ENCODE data around the gene SCUBE2.

SCUBE2 gene

DNA sequence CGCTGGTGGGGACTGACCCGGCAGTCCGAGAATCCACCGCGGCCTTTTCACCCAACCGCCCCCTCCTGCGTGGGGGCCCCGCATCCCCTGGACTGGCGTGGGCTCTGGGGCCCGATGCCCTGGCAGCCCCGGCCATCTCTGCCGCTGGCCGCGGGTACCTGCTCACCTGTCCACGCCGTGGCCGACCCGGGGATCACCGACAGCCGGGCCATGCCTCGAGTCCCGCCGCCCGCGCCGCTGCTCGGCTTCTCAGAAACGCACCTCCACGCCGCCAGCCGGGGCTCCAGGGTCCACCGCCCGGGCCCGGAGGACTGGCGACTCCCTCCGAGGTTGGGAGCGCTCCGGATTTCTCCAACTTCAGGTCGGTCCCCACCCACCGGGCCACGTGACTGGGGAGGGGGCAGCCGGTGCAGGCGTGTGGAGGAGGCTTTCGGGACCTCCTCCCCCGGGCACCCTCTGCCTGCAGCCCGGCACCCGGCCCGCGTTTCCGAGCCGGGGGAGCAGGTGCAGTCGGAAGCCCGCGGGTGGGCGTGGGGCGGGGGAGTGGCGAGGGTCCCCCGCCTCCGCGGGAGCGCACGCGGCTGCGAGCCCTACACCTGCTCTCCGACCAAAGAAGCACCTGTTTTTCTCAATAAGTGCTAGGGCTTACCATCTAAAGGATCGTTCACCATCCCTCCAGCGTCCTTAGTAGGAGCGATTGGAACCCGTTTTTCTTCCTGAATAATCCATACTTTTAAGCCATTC, 87.0 kb downstream of the SCUBE2 start:
- no peak for TF ChIP-seq GATA2 (IDR thresholded peaks at IDR 0.05; ENCODE audit: low read depth, low read length)
- no peak for TF ChIP-seq GATA3 (IDR thresholded peaks at IDR 0.05; ENCODE audit: low read depth, low read length)

DNA sequence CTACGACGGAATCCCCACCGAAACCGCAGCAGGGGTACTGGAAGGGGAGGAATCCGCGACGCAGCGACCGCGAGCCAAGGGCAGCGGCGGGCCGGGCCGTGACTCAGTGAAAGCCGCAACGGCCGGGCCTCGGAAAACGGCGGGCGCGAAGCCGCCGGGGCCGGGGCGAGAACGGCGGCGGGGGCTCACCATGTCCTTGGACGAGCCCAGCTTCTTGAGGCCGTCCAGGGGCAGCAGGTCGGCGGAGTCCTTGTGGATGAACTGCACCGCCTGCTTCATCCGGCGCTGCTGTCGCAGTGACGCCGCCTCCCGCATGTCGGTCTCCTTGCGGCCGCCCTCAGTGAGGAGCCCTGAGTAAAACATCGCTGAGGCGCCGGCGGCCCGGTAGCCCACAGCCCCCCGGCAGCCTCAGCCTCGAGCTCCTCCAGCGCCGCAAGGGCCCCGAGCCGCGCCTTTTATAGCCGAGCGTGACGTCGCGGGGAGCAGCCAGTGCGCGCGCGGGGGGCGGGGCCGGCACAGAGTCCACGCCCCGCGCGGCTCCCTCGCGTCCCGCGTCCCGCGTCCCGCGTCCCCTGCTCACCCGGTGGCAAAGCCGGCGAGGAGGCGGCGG, 87.7 kb downstream of the SCUBE2 start, which contains the start of gene NRIP3:
NRIP3 (minus strand) TSS at position 429 of the 610 bp plus-strand sequence; CDS start at position 363, 66 bp downstream.
- TF ChIP-seq GATA3 (IDR thresholded peaks at IDR 0.05; ENCODE audit: low read depth, low read length) (no peak), GATA2 (IDR thresholded peaks at IDR 0.05; ENCODE audit: low read depth, low read length) (no peak)

GRCh38 chr11:9002920-9003572, 88.4 kb downstream of the SCUBE2 start:
- TF ChIP-seq GATA2 (IDR thresholded peaks at IDR 0.05; ENCODE audit: low read depth, low read length) (no peak), GATA3 (IDR thresholded peaks at IDR 0.05; ENCODE audit: low read depth, low read length) (no peak)

DNA sequence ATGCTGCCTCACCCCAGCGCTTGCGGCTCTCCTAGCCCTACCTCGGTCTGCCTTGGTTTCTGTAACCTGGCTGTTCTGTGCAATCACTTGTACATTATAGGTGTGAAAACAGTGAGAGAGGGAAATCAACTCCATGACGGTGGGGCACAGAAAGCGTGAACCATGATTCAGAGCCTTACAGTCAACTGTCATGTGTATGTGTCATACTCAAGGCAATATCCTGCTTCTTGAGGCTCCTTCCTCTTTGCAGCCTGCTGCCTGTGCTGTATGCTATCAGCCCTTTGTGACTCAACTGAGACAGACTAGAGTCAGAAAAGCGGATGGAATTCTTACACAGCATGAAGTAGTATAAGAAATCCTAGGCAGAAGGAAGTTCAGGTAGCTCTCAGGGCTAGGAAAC, 89.7 kb downstream of the SCUBE2 start:
- TF ChIP-seq GATA2 (IDR thresholded peaks at IDR 0.05; ENCODE audit: low read depth, low read length) = no peak
- TF ChIP-seq GATA3 (IDR thresholded peaks at IDR 0.05; ENCODE audit: low read depth, low read length) = no peak

DNA sequence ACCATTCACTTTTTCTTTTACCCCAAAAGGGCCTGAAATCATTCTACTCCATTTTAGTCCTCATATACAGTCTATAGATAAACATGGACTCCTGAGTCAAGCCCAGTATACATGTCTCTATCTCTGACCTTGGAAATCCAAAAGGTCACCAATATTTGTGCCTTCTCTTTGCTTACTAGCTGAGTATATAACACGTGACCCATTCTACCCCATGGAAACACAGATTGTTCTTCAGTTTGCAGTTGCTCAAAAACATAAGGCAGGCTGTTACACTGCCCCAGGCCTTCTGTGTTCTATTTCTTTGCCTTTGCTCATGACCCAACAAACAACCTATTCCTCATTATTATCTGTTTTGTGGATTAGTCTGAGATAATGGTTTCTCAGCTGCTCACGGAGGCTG, 93.4 kb downstream of the SCUBE2 start:
- TF ChIP-seq GATA2 (IDR thresholded peaks at IDR 0.05; ENCODE audit: low read depth, low read length) = no peak
- no peak for TF ChIP-seq GATA3 (IDR thresholded peaks at IDR 0.05; ENCODE audit: low read depth, low read length)

DNA sequence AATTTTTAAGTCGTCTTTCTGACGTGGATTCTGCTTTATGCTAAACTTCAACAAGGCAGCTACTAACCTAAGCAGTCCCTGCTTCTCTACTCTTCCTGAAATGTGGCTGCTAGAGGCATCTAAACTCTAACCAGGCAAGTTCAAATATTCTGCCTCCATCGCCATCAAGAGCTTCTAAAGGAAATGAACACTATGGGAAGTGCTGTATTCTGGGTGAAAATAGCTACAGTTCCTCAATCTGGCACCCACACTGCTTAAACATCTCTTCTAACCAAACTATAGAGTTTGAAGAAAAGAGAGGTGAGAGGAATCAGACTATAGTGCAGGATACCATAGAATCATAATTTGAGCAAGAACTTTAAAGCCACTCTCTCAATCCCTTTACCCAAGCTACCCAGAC, 93.9 kb downstream of the SCUBE2 start:
- TF ChIP-seq GATA2 (IDR thresholded peaks at IDR 0.05; ENCODE audit: low read depth, low read length) (no peak), GATA3 (IDR thresholded peaks at IDR 0.05; ENCODE audit: low read depth, low read length) (no peak)

DNA sequence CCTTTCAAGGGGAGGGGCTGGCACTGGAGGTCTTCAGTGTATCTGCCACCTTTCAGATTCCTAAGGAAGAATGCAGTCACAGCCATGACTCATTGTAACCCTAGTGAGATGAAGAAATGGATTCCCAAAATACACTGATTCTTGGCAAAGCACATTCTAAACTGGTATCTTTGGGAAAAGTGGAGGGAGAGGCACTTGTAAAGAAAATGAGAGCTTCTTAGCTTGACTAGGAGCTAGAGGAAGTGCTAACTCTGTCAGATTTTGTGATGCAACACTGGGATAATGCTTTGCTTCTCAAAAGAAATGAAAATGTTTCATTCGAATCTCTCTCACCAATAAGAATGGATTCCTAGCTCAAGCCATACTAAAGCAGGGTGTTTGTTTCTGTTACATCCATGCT, 101.9 kb downstream of the SCUBE2 start:
- TF ChIP-seq GATA2 (IDR thresholded peaks at IDR 0.05; ENCODE audit: low read depth, low read length) (no peak), GATA3 (IDR thresholded peaks at IDR 0.05; ENCODE audit: low read depth, low read length) (no peak)

GRCh38 chr11:8988329-8989234, 102.8 kb downstream of the SCUBE2 start:
- TF ChIP-seq GATA2 (IDR thresholded peaks at IDR 0.05; ENCODE audit: low read depth, low read length) (no peak), GATA3 (IDR thresholded peaks at IDR 0.05; ENCODE audit: low read depth, low read length) (no peak)

DNA sequence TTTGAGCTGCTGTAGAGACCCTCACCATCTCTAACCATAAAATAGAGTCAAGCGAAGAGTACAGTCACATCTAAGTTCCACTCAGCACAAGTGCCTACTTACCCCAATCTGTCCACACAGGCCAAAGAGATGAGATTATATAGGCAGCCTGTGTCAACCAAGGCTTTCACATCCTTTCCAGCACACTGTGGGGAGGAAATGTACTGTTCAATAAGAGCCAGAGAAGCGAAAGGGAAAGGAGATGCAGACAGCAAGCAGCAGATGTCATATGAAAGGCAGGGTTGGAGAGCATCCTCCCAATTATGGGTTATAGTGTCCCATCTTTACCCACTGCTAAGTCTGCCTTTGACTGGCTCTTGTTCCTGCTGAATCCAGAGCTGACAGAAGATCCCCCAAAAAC, 104.0 kb downstream of the SCUBE2 start:
- TF ChIP-seq GATA2 (IDR thresholded peaks at IDR 0.05; ENCODE audit: low read depth, low read length) (no peak), GATA3 (IDR thresholded peaks at IDR 0.05; ENCODE audit: low read depth, low read length) (no peak)

- no peak for TF ChIP-seq GATA3 (IDR thresholded peaks at IDR 0.05; ENCODE audit: low read depth, low read length)
- no peak for TF ChIP-seq GATA2 (IDR thresholded peaks at IDR 0.05; ENCODE audit: low read depth, low read length)
Measured at GRCh38 chr11:8985462-8985861, 105.9 kb downstream of the SCUBE2 start.

GRCh38 chr11:8983552-8983951, 107.8 kb downstream of the SCUBE2 start:
- no peak for TF ChIP-seq GATA2 (IDR thresholded peaks at IDR 0.05; ENCODE audit: low read depth, low read length)
- TF ChIP-seq GATA3 (IDR thresholded peaks at IDR 0.05; ENCODE audit: low read depth, low read length) = no peak

- TF ChIP-seq GATA2 (IDR thresholded peaks at IDR 0.05; ENCODE audit: low read depth, low read length) = no peak
- no peak for TF ChIP-seq GATA3 (IDR thresholded peaks at IDR 0.05; ENCODE audit: low read depth, low read length)
Measured at GRCh38 chr11:8980485-8980884, 110.9 kb downstream of the SCUBE2 start.

DNA sequence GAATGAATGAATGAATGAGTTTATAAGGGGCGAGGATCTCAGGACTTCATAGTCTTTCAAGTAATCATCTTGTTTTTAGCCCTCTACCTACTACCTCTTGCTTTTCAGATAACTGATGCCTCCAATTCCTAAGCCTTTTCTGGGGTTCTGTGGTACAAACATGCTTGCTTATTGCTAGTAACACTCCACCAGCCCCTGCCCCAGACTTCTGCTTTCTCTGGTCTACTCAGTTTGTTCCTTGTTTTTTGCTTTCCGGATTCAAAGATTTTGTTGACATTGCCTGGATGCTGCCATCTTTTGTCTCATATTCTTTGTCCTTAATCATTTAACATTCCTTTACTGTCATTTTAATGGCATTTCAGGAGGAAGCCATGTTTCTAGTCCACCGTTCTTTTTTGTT, 118.3 kb downstream of the SCUBE2 start:
- TF ChIP-seq GATA2 (IDR thresholded peaks at IDR 0.05; ENCODE audit: low read depth, low read length) (no peak), GATA3 (IDR thresholded peaks at IDR 0.05; ENCODE audit: low read depth, low read length) (no peak)

DNA sequence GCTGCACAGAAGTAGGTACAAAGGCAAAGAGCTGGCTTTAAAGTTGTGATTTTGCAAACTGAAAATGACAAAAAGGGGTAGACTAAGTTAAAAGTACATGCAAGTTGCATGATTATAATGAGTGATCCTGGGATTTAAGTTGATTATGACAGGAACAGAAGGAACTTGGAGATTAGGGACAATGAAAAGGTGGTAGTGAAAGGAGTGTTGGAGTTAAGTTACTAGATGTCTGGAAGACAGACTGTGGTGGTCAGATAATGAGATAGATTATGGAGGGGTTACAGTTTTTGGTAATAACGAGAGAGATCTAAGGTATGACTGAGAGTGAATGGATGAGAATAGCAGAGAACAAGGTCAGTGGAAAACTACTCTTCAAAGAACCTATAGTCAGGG, 119.5 kb downstream of the SCUBE2 start:
- TF ChIP-seq GATA3 (IDR thresholded peaks at IDR 0.05; ENCODE audit: low read depth, low read length) (no peak), GATA2 (IDR thresholded peaks at IDR 0.05; ENCODE audit: low read depth, low read length) (no peak)

All from SH-SY5Y (cell line).